NT2/D1 (cell line): ENCODE data around the gene LPIN3.

Source experiments
- DNase-seq: peaks from one replicate; pipeline ENCODE4 v3.0.0-alpha.2; 2011; ENCODE audit warnings: low read depth, low spot score
- H3K27me3 ChIP-seq: 2 replicates; pipeline ENCODE4 v1.6.0; 2011; ENCODE audit warnings: mild to moderate bottlenecking; ENCODE audit not compliant: insufficient read length, insufficient read depth
- H3K36me3 ChIP-seq: 2 replicates; pipeline ENCODE4 v1.6.1; 2011; ENCODE audit warnings: mild to moderate bottlenecking, low read length, mixed read lengths; ENCODE audit not compliant: insufficient read depth, insufficient read length
- H3K4me1 ChIP-seq: 2 replicates; pipeline ENCODE4 v1.5.1; 2011; ENCODE audit not compliant: insufficient read depth, insufficient read length
- H3K4me3 ChIP-seq: 2 replicates; pipeline ENCODE4 v1.5.1; 2011; ENCODE audit warnings: low read depth; ENCODE audit not compliant: insufficient read length
- H3K9ac ChIP-seq: 2 replicates; pipeline ENCODE4 v1.6.0; 2011; ENCODE audit warnings: low read depth; ENCODE audit not compliant: insufficient read length
- H3K9me3 ChIP-seq: 2 replicates; pipeline ENCODE4 v1.5.1; 2011; ENCODE audit warnings: mild to moderate bottlenecking, low read length; ENCODE audit not compliant: insufficient read depth
- SUZ12 ChIP-seq: IDR thresholded peaks from 2 replicates; pipeline ENCODE4 v1.6.1; 2011; ENCODE audit not compliant: insufficient read length, insufficient read depth; ENCODE audit errors: extremely low read depth
- YY1 ChIP-seq: IDR thresholded peaks from 2 replicates; pipeline ENCODE4 v1.6.1; 2011; ENCODE audit not compliant: insufficient read length, insufficient read depth
- ZNF274 ChIP-seq: IDR thresholded peaks from 2 replicates; pipeline ENCODE4 v1.6.1; 2011; ENCODE audit warnings: mild to moderate bottlenecking, low read depth, low read length

Gene LPIN3

DNA sequence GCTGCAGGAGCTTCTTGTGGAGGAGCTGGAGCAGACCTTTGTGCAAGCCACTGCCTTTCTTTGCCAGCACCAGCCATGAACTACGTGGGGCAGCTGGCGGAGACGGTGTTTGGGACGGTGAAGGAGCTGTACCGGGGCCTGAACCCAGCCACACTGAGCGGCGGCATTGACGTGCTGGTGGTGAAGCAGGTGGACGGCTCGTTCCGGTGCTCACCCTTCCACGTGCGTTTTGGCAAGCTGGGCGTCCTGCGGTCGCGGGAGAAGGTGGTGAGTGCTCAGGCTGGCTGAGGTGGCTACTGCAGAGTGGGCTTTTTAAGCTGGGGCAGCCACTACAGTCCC is 5.1 kb downstream of the LPIN3 start:
- peaks cover 33% of the 10 kb centered on the region for H3K36me3 ChIP-seq
- DNase-seq, result no peak
- no peak overlapping the region for H3K4me3 ChIP-seq
- peak overlapping the region; percentile 8 for H3K9ac ChIP-seq
- peaks cover 11% of the 10 kb centered on the region for H3K4me1 ChIP-seq
- no peaks in the 10 kb centered on the region for H3K9me3 ChIP-seq
- no peak for TF ChIP-seq SUZ12
- no peak for TF ChIP-seq YY1
- no peak for TF ChIP-seq ZNF274
- H3K27me3 ChIP-seq, result no peaks in the 10 kb centered on the region

- H3K9ac ChIP-seq, result no peak overlapping the region
- TF ChIP-seq YY1, result no peak
- no peak for TF ChIP-seq ZNF274
- TF ChIP-seq SUZ12, result no peak
- H3K27me3 ChIP-seq, result no peaks in the 10 kb centered on the region
- H3K9me3 ChIP-seq, result no peaks in the 10 kb centered on the region
- DNase-seq, result no peak
- peaks cover 47% of the 10 kb centered on the region for H3K36me3 ChIP-seq
- peaks cover 5% of the 10 kb centered on the region for H3K4me1 ChIP-seq
- H3K4me3 ChIP-seq, result no peak overlapping the region
Observed at GRCh38 chr20:41347523-41348429, 7.2 kb downstream of the LPIN3 start.

GRCh38 chr20:41348430-41349172 is 8.0 kb downstream of the LPIN3 start:
- TF ChIP-seq ZNF274 (no peak), SUZ12 (no peak), YY1 (no peak)
- peaks cover 5% of the 10 kb centered on the region for H3K4me1 ChIP-seq
- no peaks in the 10 kb centered on the region for H3K9me3 ChIP-seq
- no peak overlapping the region for H3K9ac ChIP-seq
- no peak overlapping the region for H3K4me3 ChIP-seq
- H3K36me3 ChIP-seq, result peaks cover 52% of the 10 kb centered on the region
- H3K27me3 ChIP-seq, result no peaks in the 10 kb centered on the region
- DNase-seq, result no peak

- Histone ChIP-seq H3K4me3 (no peak overlapping the region), H3K36me3 (peaks cover 52% of the 10 kb centered on the region), H3K9me3 (no peaks in the 10 kb centered on the region), H3K4me1 (peaks cover 5% of the 10 kb centered on the region), H3K9ac (no peak overlapping the region), H3K27me3 (no peaks in the 10 kb centered on the region)
- no peak for TF ChIP-seq SUZ12
- no peak for TF ChIP-seq YY1
- no peak for TF ChIP-seq ZNF274
- DNase-seq, result no peak
Observed at GRCh38 chr20:41349266-41349665, 8.6 kb downstream of the LPIN3 start.

GRCh38 chr20:41349943-41350342 is 9.3 kb downstream of the LPIN3 start:
- no peaks in the 10 kb centered on the region for H3K9me3 ChIP-seq
- peaks cover 56% of the 10 kb centered on the region for H3K36me3 ChIP-seq
- DNase-seq, result no peak
- peaks cover 5% of the 10 kb centered on the region for H3K4me1 ChIP-seq
- no peaks in the 10 kb centered on the region for H3K27me3 ChIP-seq
- no peak overlapping the region for H3K9ac ChIP-seq
- TF ChIP-seq SUZ12 (no peak), ZNF274 (no peak), YY1 (no peak)
- no peak overlapping the region for H3K4me3 ChIP-seq

GRCh38 chr20:41350408-41350962 is 9.9 kb downstream of the LPIN3 start:
- Histone ChIP-seq H3K4me3 (no peak overlapping the region), H3K9me3 (no peaks in the 10 kb centered on the region), H3K27me3 (no peaks in the 10 kb centered on the region), H3K9ac (no peak overlapping the region), H3K4me1 (peaks cover 5% of the 10 kb centered on the region), H3K36me3 (peaks cover 61% of the 10 kb centered on the region)
- DNase-seq, result no peak
- TF ChIP-seq SUZ12 (no peak), YY1 (no peak), ZNF274 (no peak)

- Histone ChIP-seq H3K4me1 (peaks cover 4% of the 10 kb centered on the region), H3K9me3 (no peaks in the 10 kb centered on the region), H3K36me3 (peaks cover 67% of the 10 kb centered on the region), H3K4me3 (no peak overlapping the region), H3K27me3 (no peaks in the 10 kb centered on the region), H3K9ac (no peak overlapping the region)
- TF ChIP-seq YY1 (no peak), SUZ12 (no peak), ZNF274 (no peak)
- DNase-seq, result no peak
Observed at GRCh38 chr20:41352106-41352505, 11.5 kb downstream of the LPIN3 start.
